MG63 (cell line): ENCODE results near the gene DCAF4. TPM values are rescaled to one million over a fixed set of nuclear protein-coding genes. Genes with fewer than 3 reads are reported as not detected.

Source experiments
- total RNA-seq: library from RNA; depleted of rRNA; stranded (reverse); fragments of >200 nt; shearing (Covaris generic); gene quantifications from 2 replicates; pipeline ENCODE4 v1.2.3, GENCODE V29; 2014; ENCODE audit warnings: low replicate concordance; rRNA removed

Gene DCAF4
- total RNA-seq, 1 experiment from 2014 or later, result 36.2 TPM

Other genes with a start within 250 kb of the DCAF4 start
- 2.3 and 5.6 TPM in 2 replicates for gene DPF3, start 32.4 kb upstream of the DCAF4 start, total RNA-seq
- gene ZFYVE1, start 100.6 kb downstream of the DCAF4 start, total RNA-seq, result 3.6 and 5.0 TPM in 2 replicates
- gene RBM25, start 132.1 kb downstream of the DCAF4 start, total RNA-seq, result 3.6 and 4.7 TPM in 2 replicates
- 13.7 TPM in 2 replicates for gene PSEN1, start 210.0 kb downstream of the DCAF4 start, total RNA-seq